CD4-positive, alpha-beta T cell treated with Interleukin-10 for 1 hour (primary cell): ENCODE data around the gene IGFBP6.
"Not testable (repeated sequence)": the region's sequence is repeated elsewhere in the genome, so short reads cannot be mapped to it uniquely, and the experiment has no call there.

Experiments
- DNase-seq: peaks from one replicate; pipeline ENCODE4 v3.0.0-alpha.2; 2020

IGFBP6 gene

DNA sequence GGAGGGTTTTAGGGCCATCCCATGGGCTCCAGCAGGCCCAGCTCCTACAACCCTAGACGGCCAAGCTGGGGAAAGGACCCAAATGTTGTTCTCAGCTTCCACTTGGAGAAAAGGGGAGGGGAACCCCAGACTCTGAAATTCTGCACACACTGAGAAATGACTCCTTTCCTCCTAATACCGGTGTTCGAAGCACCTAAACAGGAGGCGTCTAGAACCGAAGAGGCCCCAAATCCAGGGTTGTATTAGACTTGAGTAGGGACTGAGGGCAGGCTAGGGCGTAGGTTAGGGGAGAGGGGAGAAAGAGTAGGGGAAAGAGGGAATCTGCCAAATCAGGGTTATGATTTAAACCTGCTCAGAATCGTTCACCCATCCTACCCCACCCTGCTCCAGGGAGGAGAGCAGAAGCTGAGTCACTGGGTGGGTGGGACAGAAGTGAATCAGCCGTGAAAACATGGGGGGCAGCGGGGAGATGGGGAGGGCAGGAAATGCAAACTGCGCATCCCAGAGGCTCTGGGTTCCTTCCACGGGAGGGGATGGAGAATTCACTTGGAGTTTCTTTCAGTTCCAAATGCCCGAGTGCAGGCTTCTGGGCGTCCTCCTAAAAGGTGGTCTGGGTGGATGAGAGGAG lies 1.0 kb downstream of the IGFBP6 start:
- no peak for DNase-seq

DNA sequence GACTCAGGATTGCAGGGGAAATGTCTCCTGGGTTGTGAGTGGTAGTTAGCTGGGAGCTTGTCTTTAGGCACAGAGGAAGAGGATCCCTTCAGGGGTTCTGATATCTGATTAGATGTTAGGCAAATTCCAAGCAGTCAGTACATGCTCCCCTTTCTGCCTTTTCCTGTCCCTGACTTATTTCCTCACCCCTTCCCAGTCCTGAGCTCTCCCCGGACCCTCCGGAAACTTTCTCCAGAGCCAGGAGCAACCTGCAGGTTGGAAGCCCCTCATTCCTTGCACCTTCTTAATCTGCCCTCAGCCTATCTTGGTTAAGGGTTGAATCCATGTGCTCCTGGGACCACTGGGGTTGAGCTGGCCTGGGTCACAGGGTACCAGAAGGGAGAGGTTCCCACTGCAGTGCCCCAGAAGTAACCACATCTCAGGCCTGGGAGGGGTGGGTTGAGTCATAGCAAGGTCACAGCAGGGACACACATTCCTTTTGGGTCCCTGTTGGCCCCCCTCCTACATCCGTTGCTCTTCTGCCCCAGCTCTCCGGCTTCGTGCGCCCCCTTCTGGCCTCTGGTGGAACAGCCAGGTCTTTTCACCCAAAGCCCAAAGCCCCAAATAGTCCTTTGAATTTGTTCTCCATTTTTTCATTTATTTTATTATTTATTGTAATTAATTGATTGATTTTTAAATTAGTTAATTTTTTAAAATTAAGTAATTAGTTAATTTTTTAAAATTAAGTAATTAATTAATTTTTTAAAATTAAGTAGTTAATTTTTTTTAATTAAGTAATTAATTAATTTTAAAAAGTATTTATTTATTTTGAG lies 1.8 kb downstream of the IGFBP6 start:
- DNase-seq = peak; percentile 89

DNA sequence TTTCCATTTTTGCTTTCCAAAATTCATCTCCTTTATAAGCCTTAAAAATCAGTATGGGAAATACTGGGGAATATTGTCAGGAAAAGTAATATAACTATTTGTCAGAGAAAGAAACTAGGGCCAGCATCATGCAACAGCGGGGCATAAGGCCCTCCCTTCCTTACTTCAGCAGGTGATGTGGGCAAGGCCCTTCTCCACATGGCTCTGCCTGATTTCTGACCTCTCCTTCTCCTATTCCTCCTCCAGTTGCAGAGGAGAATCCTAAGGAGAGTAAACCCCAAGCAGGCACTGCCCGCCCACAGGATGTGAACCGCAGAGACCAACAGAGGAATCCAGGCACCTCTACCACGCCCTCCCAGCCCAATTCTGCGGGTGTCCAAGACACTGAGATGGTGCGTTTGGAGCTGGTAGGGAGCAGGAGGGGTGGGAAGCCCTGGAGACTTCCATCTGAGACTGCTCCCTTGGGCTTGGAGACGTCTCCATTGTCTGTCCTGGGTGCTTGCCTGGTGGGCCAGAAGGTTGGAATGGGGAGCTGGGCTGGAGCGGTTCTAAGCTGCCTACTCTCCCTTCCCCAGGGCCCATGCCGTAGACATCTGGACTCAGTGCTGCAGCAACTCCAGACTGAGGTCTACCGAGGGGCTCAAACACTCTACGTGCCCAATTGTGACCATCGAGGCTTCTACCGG lies 3.1 kb downstream of the IGFBP6 start:
- no peak for DNase-seq

DNA sequence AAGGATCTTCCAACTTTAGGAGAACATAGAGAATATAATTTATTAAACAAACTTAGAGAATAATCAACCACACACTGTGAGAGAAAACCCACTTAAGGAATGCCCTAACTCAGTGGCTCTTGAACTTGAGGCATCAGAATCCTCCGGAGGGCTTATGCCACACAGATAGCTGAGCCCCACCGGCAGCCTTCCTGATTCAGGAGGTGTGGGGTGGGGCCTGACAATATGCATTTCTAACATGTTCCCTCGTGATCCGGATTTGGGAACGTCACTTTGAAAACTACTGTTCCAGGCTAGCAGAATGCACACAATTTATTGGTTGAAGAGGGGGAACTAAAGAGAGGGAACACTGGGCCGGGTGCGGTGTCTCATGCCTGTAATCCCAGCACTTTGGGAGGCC lies 3.8 kb downstream of the IGFBP6 start:
- DNase-seq = no peak

- DNase-seq = no peak
Measured at GRCh38 chr12:53101931-53102781, 4.7 kb downstream of the IGFBP6 start.

DNA sequence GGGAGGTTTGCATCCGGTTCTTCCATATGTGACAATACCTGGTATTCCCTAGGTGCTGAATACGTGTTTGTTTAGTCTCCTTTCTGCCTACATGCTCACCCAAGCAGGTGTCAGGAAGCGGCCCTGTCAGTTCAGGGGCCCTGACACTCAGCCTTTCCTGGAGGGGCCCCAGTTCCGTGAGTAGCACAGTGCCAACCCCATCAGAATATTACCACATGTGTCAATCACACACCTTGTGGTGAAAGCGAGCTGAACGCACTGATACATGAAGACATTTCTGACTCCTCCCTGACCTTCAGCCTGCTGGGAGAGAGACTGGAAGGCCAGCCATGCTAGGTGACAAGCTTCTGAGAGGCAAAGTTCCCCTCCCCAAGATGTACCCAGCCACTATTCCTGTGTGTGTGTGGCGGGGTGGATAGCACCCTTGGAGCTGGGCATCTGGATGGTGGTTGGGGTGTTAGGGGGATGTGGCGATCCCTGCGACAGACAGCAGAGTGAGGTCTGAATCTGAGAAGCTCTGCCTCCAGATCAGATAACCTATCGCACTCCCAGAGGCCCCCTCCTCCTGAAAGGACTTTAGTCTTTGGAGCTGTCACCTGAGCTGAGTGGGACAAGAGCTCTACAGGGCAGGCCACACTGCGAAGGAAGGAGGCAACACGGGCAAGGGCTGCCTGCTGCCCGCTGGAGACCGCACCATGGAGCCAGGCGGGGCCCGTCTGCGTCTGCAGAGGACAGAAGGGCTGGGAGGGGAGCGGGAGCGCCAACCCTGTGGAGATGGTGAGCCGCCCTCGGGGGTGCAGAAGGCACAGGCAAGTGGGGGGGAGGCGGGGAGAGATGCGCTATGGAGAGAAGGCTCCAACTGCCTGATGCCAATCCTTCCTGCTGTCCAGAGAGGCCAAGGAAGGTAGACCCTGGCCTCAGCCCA lies 5.7 kb downstream of the IGFBP6 start, which contains the start of gene SOAT2:
Gene SOAT2 (plus strand): TSS at position 604 of the 925 bp plus-strand sequence. CDS start 92 bp downstream, at position 696.
- DNase-seq = peak; percentile 58

DNA sequence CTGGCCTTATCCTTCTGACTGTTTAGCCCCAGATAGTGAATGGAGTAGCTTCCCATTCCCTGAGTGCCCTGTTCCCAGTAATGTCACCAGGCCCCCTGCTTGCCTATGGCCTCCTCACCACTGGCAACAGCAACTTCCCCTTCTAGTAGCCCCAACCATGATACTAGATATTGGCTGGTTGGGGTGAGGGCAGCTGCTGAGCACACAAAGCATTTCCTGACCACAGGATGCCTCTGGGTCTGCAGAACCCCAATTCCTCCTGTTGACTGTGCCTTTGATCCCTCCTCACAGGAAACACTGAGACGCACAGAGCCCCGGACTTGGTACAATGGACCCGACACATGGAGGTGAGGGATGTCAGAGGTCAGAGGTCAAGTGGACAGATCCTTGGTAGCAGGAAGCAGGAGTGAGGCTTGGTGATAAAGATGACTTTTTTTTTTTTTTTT lies 6.4 kb downstream of the IGFBP6 start:
- peak; percentile 31 for DNase-seq

GRCh38 chr12:53105256-53105655 lies 7.8 kb downstream of the IGFBP6 start:
- DNase-seq = no peak

DNA sequence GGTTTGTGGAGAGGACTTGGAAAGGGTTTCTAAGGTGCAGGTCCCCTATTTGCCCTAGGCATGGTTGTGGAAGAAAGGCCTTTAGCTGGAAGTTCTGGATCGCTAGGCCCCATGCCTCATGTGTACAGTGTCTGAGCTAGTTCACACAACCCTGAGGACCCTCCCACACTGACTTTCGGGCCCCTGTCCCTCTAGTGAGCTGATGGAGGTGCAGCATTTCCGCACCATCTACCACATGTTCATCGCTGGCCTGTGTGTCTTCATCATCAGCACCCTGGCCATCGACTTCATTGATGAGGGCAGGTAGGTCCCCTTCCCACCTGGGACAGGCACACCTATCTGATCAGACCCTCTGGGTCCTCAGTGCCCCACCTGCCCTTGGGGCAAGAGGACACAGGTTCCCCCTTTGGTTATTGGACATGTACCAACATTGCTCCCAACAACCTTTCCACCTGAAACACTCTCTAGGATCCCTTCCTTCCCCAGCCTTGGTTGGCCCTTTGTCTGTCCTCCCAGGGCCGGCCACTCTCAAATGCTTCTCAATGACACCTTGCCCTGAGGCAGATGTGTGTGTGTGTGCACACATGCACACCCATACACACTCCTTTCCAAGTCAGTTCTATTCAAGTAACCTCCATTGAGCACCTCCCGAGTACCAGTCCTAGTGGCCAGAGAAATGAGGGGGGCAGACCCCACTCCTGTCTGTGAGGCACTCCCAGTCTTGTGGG lies 8.4 kb downstream of the IGFBP6 start:
- no peak for DNase-seq

DNA sequence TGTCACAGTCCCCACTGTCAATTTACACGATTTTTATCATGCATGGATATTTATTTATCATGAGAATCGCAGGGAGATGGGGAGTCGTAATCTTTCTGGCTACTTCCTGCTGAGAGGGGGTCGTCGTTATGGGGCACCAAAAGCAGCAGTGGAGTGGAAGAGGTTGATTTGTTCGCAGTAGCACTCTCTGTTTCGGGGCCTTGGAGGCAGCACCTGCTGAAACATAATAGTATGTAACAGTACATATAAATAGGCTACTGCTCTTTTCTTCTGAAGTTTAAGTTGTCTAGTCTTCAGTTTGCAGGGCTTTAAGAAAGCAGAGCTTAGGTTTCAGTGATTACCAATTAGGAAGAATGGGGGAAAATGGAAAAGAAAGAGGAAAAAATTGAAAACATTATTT lies 9.7 kb downstream of the IGFBP6 start:
- no peak for DNase-seq

DNA sequence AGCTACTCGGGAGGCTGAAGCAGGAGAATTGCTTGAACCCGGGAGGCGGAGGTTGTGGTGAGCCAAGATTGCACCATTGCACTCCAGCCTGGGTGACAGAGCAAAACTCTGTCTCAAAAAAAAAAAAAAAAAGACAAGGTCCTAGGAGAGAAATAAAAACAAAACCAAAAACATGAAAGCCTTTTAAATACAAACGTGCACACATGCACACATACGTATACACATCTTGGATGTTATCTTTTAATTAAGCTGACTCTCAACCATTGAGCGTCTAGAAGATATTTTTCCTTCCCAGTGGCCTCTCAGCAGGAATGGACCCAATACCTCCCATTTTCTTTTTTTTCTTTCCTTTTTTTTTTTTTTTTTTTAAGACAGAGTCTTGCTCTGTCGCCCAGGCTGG lies 15.0 kb downstream of the IGFBP6 start:
- not testable (repeated sequence) for DNase-seq

DNA sequence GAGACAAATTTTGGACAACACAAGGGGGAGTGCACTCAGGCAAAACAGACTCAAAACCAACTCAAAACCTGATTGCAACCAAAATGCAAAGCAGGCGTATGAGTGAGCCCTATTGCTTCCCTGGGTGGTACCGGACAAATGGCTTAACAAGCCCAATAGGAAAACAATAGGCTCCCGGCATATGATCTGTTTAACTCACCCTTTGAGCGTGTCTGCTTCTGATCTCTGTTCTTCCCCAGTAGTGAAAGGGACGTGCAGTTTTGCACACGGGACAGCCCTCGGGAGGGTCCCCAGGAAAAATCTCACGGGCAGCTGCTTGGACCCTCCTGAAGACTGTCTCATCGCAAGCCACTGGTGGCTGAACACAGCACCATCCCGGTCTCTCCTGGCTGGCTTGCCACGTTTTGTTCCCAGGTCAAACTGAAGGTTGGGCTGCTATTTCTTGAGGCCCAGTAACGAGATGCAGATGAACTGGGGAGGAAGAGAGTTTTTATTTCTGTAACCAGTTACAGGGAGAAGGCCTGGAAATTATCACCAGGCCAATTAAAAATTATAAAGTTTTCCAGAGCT lies 15.8 kb downstream of the IGFBP6 start:
- DNase-seq = no peak

DNA sequence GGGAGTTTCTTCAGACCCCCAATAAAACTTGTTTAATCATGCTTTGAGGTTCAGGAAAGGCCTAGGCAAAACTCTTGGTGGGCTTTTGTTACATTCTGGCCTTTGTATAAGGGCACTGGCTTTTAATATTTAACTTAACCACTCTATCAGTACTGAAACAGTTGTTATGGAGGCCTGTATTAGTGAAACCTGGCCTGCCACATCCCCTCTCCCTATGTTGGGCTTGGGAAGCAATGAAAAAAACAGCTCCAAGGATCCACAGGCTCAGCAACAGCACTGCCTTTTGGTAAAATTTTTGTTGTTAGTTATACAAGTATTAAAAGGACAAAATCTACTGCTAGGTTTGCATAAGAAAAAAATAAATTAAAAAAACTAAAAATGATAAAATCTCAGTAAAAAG lies 16.5 kb downstream of the IGFBP6 start:
- DNase-seq = no peak

- no peak for DNase-seq
Measured at GRCh38 chr12:53115112-53115890, 17.8 kb downstream of the IGFBP6 start.

- DNase-seq = no peak
Measured at GRCh38 chr12:53115891-53116648, 18.6 kb downstream of the IGFBP6 start.

DNA sequence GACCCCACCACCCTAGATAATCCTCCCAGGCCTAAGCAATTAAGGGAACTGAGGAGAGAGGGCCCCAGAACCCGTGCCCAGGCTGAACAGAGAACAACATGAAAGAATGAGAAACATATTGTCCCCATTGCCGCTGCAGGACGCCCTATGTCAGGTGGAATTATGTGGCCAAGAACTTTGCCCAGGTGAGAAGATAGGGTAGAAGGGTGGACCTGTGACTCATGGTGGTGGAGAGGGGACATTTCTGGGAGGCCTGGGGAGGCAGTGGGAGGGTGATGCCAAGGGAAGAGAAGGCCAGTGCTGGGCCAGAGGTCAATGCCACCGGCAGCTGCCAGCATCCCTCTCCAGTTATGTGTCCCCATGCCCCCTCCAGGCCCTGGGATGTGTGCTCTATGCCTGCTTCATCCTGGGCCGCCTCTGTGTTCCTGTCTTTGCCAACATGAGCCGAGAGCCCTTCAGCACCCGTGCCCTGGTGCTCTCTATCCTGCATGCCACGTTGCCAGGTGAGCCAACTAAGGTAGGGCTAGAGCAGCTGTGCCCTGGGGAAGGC lies 21.4 kb downstream of the IGFBP6 start:
- no peak for DNase-seq

DNA sequence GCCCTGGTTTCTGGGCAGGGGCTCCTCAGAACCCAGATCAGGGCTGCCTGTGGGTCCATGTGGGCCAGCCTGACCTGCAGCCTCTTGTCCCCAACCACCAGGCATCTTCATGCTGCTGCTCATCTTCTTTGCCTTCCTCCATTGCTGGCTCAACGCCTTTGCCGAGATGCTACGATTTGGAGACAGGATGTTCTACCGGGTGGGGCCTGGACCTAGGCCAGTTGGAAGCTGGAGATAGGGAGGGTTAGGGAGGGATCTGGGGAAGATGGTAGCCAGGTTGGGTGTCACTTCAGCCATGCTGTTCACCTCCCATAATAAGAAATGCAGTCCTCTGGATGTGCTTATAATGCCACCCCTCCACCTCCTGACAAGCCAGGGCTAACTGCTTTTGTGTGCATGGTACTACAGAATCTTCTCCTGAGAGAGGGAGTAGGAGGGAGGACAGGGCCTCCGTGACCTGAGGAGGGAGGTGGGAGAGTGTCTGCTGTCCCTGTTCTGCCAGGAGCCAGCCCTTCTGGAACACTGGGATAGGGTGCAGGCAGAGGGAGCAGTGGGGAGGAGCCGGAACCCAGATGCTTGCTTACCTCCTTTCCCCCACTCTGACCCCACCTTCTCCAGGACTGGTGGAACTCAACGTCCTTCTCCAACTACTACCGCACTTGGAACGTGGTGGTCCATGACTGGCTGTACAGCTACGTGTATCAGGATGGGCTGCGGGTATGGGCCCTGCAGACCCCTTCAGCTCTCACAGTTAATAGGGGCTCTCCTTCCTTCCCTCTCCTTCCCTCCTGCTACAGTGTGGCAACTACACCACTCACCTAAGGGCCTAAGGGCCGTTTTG lies 23.4 kb downstream of the IGFBP6 start:
- DNase-seq = no peak
